ENCODE measurements around the gene GLP2R. TPM values are rescaled to one million over a fixed set of nuclear protein-coding genes. Genes with fewer than 3 reads are reported as not detected.

GLP2R gene
- total and polyA plus RNA-seq, 2 of the 13 experiments (the other 11 are each of a cell fraction or from before 2014, with no cell fraction given): 0.65 to 1.4 TPM

DNA sequence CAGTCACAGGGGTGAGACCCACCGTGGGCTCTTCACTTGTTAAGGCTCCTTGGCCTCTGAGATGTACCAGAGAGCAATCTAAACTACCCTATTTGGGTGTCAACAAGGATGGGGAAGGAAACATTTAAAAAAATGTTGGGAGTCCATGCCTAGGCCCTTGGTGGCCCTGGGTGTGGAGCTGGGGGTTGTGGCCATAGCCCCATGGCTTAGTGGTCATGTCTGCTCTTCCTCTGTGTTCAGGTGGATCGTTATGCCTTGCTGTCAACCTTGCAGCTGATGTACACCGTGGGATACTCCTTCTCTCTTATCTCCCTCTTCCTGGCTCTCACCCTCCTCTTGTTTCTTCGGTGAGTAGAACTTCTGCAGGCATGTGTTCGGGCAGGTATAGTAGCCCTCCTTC is 28.5 kb downstream of the GLP2R start:
- FAIRE-seq: no peak
- Histone ChIP-seq H3K4me1 (ENCODE audit: insufficient read depth, low read length) (no peaks in the 10 kb centered on the region), H3K27me3 (ENCODE audit: control insufficient read depth in 1 of 2, insufficient read depth in 2 of 2, low read length in 2 of 2) (no peaks in the 10 kb centered on the region), H3K27ac (ENCODE audit: extremely low read length, insufficient read depth, low read length) (no peak overlapping the region), H4K20me1 (ENCODE audit: insufficient read depth, low read length) (no peaks in the 10 kb centered on the region), H3K36me3 (replicated peaks in 1 of 2; ENCODE audit: control insufficient read depth in 1 of 2, insufficient read depth in 2 of 2, low read length in 2 of 2) (no peaks in the 10 kb centered on the region), H3K79me2 (ENCODE audit: insufficient read depth, low read length) (no peaks in the 10 kb centered on the region), H2AFZ (ENCODE audit: low read length) (no peak overlapping the region), H3K9ac (ENCODE audit: insufficient read depth, low read depth, low read length) (no peak overlapping the region), H3K4me2 (ENCODE audit: low read depth, low read length) (no peak overlapping the region), H3K4me3 (replicated peaks in 1 of 3; ENCODE audit: insufficient read depth in 1 of 3, low read depth in 2 of 3, low read length in 3 of 3) (no peak overlapping the region), H3K9me3 (ENCODE audit: low read length) (no peaks in the 10 kb centered on the region)
- ATAC-seq: no peak
- WGBS (ENCODE audit: low lambda C conversion rate): 0% methylated on average over 5 of the region's 5 CpGs
- ChIA-PET CTCF (ENCODE audit: low intra/inter-chr PET ratio, low total read pairs) (no interaction called here), POLR2A (no interaction called here)
- TF ChIP-seq, protein P1, sequence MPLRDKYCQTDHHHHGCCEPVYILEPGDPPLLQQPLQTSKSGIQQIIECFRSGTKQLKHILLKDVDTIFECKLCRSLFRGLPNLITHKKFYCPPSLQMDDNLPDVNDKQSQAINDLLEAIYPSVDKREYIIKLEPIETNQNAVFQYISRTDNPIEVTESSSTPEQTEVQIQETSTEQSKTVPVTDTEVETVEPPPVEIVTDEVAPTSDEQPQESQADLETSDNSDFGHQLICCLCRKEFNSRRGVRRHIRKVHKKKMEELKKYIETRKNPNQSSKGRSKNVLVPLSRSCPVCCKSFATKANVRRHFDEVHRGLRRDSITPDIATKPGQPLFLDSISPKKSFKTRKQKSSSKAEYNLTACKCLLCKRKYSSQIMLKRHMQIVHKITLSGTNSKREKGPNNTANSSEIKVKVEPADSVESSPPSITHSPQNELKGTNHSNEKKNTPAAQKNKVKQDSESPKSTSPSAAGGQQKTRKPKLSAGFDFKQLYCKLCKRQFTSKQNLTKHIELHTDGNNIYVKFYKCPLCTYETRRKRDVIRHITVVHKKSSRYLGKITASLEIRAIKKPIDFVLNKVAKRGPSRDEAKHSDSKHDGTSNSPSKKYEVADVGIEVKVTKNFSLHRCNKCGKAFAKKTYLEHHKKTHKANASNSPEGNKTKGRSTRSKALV (CRISPR knock-in tag; IDR thresholded peaks at IDR 0.05): no peak
- no peak for TF ChIP-seq RCOR2 (CRISPR knock-in tag; IDR thresholded peaks at IDR 0.05)
- no peak for TF ChIP-seq FIP1L1 (IDR thresholded peaks at IDR 0.05; ENCODE audit: borderline replicate concordance, insufficient read depth, low read depth, low read length)
- no peak for TF ChIP-seq EEA1 (CRISPR knock-in tag; IDR thresholded peaks at IDR 0.05; ENCODE audit: borderline replicate concordance)
- TF ChIP-seq PPARG (CRISPR knock-in tag; conservative IDR thresholded peaks at IDR 0.05): no peak
- TF ChIP-seq PCBP1 (IDR thresholded peaks at IDR 0.05; ENCODE audit: borderline replicate concordance, low read depth, low read length): no peak
- TF ChIP-seq, protein P2, sequence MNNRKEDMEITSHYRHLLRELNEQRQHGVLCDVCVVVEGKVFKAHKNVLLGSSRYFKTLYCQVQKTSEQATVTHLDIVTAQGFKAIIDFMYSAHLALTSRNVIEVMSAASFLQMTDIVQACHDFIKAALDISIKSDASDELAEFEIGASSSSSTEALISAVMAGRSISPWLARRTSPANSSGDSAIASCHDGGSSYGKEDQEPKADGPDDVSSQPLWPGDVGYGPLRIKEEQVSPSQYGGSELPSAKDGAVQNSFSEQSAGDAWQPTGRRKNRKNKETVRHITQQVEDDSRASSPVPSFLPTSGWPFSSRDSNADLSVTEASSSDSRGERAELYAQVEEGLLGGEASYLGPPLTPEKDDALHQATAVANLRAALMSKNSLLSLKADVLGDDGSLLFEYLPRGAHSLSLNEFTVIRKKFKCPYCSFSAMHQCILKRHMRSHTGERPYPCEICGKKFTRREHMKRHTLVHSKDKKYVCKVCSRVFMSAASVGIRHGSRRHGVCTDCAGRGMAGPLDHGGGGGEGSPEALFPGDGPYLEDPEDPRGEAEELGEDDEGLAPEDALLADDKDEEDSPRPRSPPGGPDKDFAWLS (CRISPR knock-in tag; IDR thresholded peaks at IDR 0.05; ENCODE audit: borderline replicate concordance): no peak
- no peak for TF ChIP-seq ZNF34 (CRISPR knock-in tag; IDR thresholded peaks at IDR 0.05; ENCODE audit: borderline replicate concordance)
- no peak for TF ChIP-seq ZFYVE20 (CRISPR knock-in tag; IDR thresholded peaks at IDR 0.05; ENCODE audit: borderline replicate concordance, low read depth)
- no peak for TF ChIP-seq ZNF225 (CRISPR knock-in tag; IDR thresholded peaks at IDR 0.05)
- TF ChIP-seq, protein P3, sequence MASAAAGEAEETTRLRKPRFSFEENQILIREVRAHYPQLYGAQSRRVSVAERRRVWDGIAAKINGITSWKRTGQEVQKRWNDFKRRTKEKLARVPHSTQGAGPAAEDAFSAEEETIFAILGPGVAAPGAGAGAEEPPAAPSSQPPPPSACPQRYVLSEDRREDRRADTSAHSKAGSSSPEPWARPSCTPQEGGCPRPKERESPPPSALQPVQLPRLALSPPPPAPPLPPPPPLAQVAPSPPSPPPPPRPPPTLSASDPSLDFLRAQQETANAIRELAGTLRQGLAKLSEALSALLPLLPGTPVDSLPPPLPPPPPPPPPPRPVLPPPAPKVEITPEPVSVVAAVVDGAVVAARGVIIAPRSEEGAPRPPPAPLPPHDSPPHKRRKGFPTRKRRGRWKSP (CRISPR knock-in tag; IDR thresholded peaks at IDR 0.05): no peak
- TF ChIP-seq FOSL2 (CRISPR knock-in tag; IDR thresholded peaks at IDR 0.05): no peak
- TF ChIP-seq, protein P4, sequence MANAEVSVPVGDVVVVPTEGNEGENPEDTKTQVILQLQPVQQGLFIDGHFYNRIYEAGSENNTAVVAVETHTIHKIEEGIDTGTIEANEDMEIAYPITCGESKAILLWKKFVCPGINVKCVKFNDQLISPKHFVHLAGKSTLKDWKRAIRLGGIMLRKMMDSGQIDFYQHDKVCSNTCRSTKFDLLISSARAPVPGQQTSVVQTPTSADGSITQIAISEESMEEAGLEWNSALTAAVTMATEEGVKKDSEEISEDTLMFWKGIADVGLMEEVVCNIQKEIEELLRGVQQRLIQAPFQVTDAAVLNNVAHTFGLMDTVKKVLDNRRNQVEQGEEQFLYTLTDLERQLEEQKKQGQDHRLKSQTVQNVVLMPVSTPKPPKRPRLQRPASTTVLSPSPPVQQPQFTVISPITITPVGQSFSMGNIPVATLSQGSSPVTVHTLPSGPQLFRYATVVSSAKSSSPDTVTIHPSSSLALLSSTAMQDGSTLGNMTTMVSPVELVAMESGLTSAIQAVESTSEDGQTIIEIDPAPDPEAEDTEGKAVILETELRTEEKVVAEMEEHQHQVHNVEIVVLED (CRISPR knock-in tag; IDR thresholded peaks at IDR 0.05; ENCODE audit: borderline replicate concordance): no peak
- no peak for TF ChIP-seq JARID2 (CRISPR knock-in tag; IDR thresholded peaks at IDR 0.05; ENCODE audit: insufficient replicate concordance)
- in situ Hi-C loops (cut with HindIII; ENCODE audit: extremely low pct_ligation_motif_present, low pct_unique_long_range_greater_than_20kb): no loop called here
- DNase-seq (ENCODE audit: low spot score): no peak
- no TSS peak for BruUV-seq (replicated peaks)
- intact Hi-C loops (cut with micrococcal nuclease; ENCODE audit: unreplicated experiment): no loop called here
